Activated CD8-positive, alpha-beta memory T cell treated with anti-CD3 and anti-CD28 coated beads, Interleukin-2, amount 50 U/mL, for 1 hour (primary cell): ENCODE results near the gene PALM3.

Experiments
- DNase-seq: peaks from one replicate; pipeline ENCODE4 v3.0.0-alpha.2; 2020; ENCODE audit errors: extremely low read depth

PALM3 gene, protein sequence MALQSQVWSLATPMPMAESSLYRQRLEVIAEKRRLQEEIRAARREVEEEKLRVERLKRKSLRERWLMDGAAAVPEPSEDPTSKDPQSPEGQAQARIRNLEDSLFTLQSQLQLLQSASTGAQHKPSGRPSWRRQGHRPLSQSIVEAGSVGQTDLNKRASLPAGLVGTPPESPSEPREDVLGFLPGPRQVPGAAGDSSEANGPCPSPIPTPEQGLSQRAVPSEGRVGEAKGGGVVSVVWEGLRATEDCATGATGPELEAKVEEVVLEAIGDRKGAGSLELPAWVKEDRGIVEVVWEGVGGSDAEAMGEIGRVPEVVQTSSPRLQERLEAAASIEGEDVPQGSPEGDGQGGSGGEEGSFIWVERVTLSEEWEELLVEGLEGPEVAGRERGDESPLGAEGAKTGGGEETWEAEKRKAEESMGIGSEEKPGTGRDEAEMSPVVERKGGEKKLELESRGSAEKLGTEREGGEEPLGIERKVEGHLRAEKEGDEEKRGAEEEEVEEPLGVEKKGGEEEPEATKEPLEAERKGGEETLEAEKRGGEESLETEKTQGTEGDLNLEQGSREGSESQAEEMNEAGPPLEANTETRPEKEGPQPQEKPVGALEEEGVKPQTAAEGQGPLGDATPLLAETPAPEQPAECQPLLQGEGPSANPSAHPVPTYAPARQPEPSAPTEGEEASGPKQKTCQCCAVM

DNA sequence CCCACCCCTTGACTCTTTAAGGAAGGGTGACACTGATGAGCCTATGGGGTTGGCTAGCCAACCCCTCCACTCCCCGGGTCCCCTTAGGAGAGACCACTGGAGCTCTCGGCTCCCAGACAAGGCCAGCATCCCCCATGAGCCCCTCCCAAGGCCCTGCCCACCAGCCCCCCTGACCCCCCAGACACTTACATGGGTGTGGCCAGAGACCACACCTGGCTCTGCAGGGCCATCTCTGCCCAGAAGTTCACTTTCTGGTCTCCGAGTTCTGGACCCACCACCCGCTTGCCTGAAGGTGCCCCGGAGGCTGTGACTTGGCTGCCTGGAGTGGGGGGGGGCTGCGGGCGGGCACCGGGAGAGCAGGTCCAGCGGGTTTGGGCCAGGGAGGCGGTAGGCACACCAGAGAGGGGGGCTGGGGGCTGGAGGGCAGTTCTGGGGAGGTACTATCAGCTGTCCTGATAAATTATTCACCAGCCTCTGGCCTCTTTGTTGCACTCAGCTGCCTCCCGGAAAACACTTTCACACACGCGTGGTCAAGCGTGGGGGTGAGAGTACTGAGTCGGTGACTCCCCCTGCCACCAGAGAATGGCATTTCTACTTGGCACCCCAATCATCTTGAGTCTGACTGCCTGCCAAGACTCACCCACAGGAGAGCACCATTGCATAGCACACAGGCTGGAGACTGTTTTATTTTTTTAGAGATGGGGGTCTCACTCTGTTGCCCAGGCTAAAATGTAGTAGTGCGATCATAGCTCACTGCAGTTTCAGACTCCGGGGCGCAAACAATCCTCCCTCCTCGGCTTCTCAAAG, at the start of gene PALM3:
PALM3 (minus strand) TSS at position 326 of the 807 bp plus-strand sequence; CDS start at position 230, 96 bp downstream.
- no peak for DNase-seq

DNA sequence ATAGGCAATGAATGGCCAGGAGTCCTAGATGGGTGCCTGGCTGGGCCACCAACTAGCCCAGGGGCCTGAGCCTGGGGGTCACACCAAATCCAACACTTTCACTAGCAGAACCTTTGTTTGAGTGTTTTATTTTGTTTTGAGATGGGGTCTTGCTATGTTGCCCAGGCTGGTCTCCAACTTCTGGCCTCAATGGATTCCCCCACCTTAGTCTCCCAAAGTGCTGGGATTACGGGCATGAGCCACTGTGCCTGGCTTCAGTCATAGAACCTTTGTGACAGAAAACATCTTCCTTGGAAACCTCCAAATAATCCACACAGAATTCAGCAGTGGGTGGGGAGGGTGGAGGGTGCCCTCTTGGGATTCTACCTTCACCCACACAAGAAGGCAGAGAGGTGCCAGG, 49.6 kb upstream of the PALM3 start:
- DNase-seq: no peak

DNA sequence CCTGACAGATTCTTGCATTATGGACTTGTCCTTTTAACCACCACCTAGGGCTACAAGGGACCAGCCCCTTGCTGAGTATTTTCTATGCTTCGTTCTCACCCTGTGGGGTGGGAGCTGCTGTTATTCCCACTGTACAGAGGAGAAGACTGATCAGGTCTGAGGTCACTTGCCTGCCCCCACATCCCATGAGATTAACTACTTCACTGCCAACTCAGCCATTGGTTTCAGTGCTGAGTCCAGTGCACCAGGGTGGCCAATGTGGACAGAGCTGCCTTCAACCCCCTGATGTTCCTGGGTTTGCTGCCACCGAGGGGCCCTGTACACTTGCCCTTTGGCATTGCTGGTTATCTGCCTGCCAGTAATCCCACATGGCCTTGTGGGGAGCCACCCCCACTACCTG, 48.8 kb upstream of the PALM3 start:
- no peak for DNase-seq

DNA sequence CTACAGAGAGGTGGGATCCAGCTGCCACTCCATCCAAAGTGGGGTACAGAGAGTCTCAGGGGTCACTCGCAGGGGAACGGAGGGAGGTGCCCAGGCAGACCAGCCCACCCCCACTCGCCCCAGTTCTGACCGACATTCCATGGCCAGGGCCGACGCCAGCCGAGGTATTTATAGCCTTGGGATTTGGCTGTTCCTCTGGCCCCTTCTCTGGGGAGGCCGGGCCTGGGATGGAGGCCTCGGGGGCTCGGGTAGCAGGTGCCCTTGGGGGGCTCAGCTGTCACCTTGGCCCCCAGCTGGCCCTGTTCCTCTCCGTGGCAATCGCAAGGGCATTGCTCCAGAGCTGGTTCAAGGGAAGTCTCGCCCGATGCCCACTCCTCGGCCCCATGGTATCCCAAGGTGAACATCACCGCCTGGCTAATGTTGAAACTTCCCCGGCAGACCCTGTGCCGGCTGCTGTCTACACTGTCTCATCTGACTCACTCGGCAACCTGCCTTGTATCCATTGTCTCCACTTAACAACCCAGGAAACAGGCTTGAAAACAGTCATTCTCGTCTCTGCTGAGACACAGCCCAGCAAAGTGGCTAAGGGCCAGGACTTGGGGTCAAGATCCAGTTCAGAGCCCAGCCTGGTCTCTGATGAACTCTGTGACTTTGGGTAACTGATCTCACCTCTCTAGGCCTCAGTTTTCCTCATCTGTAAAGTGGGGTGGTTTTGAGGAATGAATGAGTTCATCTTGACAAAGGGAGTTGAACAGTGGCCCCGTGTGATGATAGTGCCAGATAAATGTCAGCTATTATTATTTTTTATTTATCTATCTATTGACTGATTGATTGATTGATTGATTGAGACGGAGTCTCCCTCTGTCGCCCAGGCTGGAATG, 45.9 kb upstream of the PALM3 start:
- DNase-seq: no peak

DNA sequence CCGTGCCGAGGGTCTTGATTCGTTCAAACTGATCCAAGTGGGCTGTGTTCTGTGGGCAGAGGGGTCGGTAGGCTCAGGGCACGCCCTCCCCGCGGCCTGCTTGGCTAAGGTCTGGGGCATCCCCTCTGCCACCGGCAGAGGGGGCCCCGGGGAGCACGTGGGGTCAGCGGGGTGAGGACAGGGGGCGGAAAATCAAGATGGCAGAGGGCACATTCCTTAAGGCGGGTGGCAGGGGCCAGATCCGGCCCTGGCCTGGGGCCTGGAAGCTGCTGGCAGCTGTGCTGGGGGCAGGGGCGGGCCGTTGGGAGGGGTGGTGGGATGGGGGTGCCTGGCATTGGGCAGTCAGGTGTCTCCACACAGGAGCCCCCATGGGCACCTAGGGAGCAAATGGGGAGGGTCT, 45.0 kb upstream of the PALM3 start:
- DNase-seq: no peak

DNA sequence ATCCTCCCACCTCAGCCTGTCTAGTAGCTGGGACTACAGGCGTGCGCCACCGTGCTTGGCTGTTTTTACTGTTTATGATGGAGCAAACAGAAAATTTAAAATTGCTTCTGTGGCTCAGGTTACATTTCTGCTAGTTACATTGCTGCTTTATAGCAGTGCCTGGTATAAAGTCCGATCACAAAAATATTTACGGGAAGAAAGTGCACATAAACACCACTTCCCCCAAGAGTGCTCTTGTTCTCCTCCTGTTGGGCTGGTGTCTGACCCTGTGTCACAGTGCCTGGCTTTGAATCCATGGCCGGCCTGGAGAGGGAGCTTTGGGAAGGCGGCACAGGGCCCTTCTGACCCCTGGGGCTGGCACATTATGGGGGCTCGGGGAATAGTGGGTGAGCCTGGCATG, 43.8 kb upstream of the PALM3 start:
- DNase-seq: no peak

DNA sequence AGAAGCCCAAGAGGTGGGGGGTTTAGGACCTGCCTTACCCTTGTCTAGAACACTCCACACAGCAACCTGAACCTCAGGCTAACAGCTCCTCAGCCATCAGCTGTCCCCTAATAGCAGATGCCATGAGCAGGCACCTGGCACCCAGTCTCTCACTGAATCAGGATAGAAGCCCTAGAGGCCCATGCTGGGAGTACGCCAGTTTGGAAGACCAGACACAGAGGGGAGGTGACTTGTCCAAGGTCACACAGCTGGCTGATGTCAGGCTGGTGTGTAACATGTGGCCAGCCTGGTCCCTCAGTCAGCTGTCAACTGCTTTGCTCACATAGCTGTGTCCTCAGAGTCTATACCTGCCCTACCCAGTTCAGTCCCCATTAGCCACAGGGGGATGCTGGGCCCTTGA, 41.4 kb upstream of the PALM3 start:
- DNase-seq: no peak

DNA sequence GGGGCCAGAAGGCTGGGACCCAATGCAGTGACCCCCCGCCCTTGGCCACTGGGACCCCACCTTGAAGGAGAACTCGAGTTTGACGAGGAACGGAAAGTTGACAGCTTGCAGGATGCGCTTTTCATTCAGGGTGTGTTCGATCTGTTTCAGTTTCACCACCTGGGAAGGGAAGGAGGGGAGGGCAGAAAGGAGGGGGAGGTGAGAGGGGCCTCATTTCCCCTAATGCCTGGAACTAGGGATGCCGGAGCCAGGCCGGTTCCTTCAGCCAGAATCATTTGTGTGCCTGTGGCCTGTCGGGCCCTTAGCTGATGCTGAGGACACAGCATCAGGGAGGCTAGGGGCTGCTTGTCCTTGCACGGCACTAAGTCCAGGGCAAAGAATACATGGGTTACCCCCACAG, 40.9 kb upstream of the PALM3 start:
- DNase-seq: no peak

DNA sequence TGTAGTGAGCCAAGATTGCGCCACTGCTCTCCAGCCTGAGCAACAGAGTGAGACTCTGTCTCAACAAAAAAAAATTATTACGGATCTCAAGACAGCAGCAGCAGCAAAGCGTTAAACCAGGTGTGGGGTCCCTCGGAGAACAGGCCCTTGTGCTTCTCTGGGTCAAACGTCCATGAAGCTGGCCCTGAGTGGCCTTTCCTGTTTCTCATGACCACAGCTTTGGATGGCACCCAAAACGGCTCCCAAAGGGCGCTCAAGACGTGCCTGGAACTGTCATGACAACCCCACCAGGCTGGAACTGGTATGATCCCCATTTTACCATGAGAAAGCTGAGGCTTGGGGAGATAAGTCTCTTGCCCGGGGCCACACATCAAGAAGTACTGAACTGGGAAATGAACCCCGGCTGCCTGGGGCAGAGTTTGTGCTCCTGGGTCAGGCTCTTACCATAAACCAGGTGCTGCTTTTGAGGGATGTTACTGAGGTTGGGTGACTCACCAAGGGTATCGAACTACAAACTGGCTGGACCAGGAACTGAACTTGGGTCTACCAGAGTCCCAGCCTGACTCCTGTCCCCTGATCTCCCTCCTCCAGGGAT, 40.3 kb upstream of the PALM3 start:
- DNase-seq: no peak

DNA sequence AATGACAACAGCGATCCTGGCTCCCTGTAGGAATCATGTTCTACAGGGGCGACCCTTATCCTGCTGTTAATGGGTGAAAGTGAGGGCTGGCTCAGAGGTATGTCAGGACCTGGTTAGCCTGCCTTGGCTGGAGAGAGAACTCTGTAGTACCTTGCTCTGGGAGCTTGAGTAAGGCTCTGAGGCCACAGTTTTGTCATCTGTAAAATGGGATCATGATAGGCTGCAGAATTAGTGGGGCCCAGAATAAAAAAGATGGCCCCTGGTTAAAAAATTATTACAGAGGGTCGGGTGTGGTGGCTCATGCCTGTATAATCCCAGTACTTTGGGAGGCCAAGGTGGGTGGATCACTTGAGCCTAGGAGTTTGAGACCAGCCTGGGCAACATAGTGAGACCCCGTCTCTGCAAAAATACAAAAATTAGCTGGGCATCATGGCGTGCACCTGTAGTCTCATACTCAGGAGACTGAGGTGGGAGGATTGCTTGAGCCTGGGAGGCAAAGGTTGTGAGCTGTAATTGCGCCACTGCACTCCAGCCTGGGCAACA, 39.2 kb upstream of the PALM3 start:
- DNase-seq: no peak

DNA sequence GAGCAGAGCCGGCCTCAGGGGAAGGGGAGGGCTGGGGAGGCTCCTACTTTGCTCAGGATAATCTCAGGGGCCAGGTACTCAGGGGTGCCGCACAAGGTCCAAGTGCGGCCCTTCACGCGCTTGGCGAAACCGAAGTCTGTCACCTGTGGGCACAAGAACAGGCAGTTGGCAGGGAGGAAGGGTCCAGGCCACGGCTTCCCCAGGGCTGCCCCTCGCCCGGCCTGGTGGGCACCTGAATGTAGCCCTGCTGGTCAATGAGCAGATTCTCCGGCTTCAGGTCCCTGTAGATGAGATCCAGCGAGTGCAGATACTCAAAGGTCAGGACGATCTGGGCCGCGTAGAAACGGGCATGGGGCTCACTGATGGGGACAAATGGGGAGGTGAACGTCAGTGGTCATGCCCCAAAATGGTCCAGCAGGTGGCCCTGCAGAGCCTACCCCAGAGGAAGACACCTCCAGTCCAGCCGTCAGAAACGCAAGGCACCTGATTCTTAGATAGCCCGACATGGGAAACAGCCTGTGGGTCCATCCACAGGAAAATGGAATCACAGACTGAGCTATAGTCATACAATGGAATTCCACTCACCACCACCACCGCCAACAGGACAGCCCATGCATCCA, 35.8 kb upstream of the PALM3 start:
- DNase-seq: no peak

DNA sequence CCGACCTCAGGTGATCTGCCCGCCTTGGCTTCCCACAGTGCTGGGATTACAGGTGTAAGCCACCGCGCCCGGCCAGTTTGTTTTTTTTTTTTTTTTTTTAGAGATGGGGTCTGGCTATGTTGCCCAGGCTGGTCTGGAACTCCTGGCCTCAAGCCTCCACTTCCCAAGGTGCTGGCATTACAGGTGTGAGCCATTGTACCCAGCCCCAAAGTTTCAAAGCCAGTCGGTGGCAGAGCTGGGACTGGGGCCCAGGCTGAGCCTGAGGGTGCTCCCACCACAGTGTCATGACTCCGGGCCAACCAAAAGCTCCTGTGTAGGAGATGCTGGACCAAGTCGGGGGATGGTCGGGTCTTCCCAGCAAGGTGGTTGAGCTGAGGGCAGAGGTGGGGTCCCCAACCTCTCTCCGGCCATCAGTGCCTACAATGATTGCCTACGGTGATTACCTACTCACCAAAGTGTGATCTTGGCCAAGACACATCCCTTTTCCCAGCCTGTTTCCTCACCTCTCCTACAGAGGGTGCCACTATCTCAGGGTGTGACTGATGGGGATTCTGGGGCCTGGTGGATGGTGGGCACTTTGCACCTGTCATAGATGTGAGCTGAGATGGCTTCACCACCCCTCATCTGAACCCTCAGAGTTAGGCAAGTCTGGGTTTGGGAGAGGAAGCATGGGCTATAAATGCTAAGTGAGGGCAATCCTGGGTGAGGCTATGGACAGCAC, 34.6 kb upstream of the PALM3 start:
- DNase-seq: no peak

DNA sequence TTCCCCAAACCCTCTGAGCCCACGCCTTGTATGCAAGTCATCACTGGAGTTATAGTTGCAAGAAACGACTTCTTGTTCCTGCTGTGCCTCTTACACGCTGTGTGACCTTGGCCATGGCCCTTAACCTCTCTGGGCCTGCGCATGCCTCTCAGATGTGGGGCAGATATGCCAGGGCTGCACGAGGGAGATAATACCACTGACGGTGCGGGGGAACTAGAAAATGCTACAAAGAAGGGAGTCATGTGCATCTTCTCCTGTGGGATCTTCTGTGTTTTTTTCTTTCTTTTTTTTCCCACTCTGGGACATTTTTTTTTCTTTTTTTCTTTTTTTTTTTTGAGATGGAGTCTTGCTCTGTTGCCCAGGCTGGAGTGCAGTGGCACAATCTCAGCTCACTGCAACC, 33.0 kb upstream of the PALM3 start:
- no peak for DNase-seq

DNA sequence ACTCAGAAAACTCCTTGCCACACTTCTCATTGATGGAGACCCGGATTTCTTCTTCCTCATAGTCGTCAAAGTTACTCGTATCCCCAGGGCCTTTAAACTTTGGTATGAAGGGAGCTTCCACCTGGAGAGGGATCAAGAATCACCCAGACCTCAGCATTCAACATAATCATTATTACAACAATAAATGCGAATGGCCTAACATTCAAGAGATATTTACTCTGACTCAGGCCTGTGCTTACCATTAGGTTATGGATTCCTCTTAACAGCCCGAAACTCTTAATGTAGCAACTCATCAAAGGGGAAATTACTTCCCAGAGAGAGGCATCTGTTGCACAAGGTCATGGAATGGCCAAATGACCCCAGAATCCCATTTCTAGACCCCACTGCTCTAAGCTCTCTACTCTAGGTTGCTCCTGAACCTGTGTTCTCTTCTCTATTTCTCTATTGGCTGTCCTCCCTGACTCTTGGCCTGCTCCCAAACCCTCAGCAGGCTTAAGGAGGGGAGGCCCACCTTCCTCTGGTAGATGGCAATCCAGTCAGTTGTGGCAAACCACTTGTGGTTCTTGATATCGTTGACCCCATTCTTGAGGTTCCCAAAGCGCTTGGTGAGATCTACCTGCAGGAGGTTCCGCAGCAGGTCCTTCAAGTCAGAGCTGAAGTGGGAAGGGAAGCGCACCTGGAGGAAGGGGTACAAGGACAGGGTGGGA, 31.4 kb upstream of the PALM3 start:
- no peak for DNase-seq

DNA sequence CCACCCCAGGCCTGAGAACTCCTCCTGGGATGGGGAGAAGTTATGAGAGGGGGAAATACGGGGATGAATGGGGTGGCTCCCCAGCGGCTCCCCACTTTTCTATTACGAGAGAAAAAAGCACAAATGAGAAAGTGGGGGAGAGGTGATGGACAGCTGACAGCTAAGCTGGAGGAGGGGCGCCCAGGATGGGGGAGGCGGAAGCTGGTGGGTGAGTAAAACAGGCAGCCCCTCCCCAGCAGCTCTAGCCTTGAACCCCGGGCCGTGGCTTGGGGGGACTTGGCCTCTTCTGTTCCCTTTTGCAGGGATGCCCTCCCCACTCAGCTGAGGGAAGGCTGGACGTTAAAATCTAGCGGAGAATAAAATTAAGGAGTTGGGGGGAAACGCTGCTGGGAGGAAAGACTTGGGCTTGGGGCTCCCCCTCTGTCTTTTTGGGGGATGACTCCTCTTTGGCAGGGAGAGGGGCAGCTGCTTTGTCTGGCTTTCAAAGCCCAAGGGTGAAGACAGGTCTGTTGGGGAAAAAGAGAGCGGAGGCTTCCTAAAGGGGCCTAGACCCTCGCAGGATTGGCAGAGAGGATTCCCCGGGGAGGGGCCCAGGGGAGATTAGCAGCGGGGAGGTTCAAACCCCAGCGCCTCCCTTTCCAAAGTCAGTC, 30.1 kb upstream of the PALM3 start:
- no peak for DNase-seq

DNA sequence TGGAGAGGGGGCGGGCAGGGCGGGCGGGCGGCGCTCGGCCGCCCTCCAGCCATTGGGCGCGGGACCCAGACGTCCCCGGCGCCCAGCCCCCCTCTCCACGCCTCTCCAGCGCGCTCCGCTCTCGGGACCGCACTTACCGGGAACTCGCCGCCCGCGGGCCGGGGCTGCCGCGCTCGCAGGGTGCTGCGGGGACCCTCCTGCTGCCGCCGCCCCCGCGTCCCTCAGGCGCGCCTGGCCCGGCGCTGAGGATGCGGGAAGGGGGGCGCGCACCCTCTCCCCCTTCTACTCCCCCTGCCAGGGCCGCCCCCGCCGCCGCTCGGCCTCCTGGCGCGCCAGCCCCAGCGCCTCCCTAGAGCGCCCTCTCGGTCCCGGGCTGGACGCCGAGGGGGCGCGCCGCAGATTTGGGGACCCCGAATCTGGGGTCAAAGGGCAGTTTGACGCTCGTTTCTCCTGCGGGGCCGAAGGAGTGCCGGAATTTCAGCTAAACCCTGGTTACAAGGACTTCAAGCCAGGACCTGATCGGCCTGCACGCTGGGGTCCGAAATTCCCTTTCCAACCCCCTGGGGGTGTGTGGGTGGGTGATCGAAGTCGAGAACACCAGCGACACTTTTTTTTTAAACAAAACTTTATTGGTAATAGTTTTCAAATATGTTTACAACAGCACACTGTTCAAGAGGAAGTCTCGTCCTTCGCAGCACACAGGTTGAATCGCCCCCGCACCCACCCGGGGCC, 29.4 kb upstream of the PALM3 start:
- no peak for DNase-seq

DNA sequence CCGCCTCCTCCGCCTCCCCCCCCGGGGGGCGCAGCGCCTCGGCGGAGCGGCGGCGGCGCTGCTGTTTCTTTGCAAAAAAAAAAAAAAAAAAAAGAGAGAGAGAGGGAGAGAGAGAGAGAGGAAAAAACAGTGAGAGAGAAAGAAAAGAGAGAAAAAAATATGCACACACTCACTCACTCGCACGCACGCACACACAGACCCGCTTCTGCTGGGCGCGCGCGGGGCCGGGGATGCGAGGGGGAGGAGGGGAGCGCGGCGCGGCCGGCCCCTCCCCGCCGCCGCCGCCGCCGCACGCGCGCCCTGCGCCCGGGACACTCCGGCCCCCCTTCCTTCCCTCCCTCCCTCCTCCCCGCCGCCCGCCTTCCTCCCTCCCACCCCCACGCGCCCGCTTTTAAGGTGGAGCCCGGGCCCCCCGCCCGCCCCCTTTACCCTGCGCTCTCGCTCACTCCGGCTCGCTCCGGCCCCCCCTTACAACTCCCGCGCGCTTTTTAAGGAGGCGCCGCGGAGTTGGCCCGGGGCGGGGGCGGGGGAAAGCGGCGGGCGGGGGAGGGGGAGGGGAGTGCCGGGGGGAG, 28.7 kb upstream of the PALM3 start, which contains the start of gene SAMD1:
SAMD1 (minus strand) TSS at position 243 of the 572 bp plus-strand sequence.
- peak; percentile 79 for DNase-seq
